T-helper 2 cell treated with Interferon-gamma antibody and Interleukin-4, amounts not matched to agents 100 ng/mL and 5 ng/mL, for 36 hours (primary cell): ENCODE results near the gene HOXC9. TPM values are rescaled to one million over a fixed set of nuclear protein-coding genes. Genes with fewer than 3 reads are reported as not detected.

Source experiments
- intact Hi-C: fragments of 100-400 bp; cut with micrococcal nuclease; formaldehyde crosslinking; loops from one replicate; pipeline ENCODE4 v1.15.1; 2023
- total RNA-seq: library from RNA; stranded (reverse); gene quantifications from 2 replicates; pipeline ENCODE4 v1.2.3, GENCODE V29; 2022

The HOXC9 gene
- total RNA-seq = not detected in 2 replicates

DNA sequence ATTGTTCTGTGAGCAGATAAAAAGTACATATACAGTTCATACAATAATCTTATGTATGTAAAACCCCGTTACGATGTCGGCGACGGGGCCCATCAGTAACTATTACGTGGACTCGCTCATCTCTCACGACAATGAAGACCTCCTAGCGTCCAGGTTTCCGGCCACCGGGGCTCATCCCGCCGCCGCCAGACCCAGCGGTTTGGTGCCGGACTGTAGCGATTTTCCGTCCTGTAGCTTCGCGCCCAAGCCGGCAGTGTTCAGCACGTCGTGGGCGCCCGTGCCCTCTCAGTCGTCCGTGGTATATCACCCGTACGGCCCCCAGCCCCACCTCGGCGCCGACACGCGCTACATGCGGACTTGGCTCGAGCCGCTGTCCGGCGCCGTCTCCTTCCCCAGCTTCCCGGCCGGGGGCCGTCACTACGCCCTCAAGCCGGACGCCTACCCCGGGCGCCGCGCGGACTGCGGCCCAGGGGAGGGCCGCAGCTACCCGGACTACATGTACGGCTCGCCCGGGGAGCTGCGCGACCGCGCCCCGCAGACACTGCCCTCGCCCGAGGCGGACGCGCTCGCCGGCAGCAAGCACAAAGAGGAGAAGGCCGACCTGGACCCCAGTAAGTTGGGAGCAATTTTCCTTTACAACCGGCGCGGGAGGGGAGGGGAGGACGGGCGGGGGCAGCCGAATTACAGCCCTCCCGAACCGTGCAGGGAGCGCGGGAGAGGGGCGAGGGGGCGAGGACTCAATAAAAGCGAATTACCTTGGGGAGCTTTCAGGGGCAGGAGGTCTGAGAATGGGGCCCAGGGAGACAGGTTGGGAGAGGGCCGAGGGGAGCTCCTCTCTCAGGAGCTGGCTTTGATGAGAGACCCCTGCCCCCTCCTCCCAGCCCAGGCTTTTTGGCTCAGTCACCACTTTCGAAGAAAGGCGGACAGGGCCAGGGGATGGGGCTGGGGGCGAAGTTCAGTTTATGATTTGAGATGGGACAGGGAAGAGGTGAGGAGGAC is at the start of gene HOXC9:
Gene HOXC9 (plus strand): TSS at position 46 of the 999 bp plus-strand sequence. CDS start 28 bp downstream, at position 74.
- intact Hi-C loops = no loop called here

DNA sequence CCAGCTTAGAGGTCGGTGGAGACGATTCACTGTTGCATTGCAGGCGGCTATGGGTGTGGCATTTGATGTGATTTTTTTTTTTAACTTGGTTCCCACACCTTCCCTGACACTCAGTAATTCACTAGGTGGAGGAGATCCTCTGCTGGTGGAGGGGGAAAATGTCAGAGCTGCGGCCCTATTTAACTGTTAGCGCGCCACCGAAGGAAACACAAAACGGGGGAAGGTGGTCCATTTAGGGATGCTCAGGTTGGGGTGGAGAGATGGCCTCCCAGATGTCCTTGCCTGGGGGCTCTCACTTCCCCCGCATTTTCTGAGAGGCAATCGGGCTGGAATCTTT is 49.6 kb upstream of the HOXC9 start:
- intact Hi-C loops = loop anchor here (5.0 kb wide), 1 partner anchor 47 kb away; no protein-coding TSS in a partner anchor

DNA sequence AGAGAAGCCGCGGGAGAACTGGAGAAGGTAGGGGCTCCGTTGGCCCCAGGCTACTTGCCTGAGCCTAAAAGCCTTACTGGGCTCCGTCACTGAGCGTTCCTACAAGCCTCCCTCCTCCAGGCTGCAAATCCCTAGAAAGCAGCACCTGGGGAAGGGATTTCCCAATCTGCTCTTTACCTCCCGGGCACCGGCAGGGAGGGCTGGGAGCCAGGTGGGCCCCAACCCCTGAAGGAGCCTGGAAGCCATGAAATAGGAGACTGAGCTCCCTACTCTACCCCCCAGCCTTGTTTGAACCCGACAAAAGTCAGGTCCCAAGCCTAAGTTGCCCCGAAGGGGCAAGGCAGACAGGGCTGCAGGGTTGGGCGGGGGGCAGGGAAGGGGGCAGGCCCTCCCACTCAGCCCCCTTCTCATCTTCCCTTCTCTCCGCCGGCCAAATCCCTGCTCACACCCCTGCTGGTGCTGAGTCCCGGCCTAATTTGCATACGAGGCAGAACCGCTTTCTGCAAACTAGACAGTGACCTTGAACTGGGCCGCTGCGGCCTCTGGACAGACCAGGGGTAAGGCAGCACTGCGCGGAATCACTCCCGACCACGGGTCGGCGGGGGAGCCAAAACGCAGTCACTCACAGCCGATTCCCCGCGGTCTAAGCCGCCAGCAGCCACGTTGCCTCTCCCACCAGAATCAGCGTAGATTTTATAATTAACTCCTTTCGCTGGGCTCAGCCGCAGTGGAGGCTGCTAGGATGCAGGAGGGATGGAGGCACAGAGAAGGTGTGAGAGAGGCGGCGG is 49.0 kb upstream of the HOXC9 start:
- intact Hi-C loops = loop anchor here (5.0 kb wide), 1 partner anchor 46 kb away; no protein-coding TSS in a partner anchor

DNA sequence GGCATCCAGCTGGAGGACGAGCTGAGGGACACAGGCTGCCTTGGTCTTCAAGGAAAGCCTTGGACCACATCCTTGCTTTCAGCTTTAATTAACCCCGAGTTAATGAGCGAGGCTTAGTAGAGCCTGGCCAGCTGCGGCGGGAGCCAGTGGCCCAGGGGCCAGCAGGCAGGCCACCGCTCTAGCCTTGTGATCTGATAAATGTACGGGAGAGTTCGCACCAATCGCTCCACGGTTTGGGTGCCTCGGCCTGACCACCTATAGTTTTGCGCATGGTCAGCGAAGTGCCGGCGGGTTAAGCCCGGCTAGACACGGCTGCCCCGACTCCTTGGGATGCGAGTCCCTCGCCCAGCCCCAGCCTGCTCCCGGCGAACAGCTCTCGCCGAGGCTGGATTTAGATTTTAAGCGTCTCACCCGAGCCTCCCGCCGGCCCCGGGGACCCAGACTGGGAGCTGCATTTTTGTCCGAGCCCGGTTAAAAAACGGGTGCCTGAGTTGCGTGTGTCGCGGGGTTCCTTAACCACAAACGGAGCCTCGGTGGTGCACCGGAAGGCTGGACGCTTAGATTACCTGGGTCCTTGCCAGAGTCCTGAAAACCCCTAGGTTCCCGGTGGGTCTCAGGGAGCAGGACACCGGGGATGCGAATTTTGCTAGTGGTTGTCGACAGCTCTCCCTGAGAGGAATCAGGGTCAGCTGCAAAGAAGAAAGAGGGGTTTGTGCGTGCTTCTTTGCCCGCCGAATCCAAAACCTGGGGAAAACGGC is 48.2 kb upstream of the HOXC9 start:
- intact Hi-C loops = loop anchor here (2.0 to 5.0 kb wide), 2 partner anchors 23 to 46 kb away; partner anchors contain the start of gene HOTAIR

DNA sequence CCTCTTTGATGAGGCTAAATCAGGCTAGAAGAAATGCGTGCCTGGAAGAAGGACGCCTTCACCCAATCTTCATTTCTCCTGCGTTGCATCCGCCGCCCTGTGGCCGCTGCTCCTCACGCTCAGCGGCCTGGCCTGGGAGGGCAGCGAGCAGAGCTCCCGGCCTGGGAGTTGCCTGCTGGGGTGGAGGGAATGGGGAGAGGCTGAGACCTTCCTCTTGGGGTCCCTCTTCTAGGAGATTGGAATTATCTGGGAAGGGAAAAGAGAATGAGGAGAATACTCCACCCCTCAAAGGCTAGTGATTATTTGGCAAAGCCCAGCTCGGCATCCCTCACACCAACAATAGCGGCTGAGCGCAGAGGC is 47.6 kb upstream of the HOXC9 start:
- intact Hi-C loops = loop anchor here (2.0 to 5.0 kb wide), 2 partner anchors 22 to 45 kb away; partner anchors contain the start of gene HOTAIR

DNA sequence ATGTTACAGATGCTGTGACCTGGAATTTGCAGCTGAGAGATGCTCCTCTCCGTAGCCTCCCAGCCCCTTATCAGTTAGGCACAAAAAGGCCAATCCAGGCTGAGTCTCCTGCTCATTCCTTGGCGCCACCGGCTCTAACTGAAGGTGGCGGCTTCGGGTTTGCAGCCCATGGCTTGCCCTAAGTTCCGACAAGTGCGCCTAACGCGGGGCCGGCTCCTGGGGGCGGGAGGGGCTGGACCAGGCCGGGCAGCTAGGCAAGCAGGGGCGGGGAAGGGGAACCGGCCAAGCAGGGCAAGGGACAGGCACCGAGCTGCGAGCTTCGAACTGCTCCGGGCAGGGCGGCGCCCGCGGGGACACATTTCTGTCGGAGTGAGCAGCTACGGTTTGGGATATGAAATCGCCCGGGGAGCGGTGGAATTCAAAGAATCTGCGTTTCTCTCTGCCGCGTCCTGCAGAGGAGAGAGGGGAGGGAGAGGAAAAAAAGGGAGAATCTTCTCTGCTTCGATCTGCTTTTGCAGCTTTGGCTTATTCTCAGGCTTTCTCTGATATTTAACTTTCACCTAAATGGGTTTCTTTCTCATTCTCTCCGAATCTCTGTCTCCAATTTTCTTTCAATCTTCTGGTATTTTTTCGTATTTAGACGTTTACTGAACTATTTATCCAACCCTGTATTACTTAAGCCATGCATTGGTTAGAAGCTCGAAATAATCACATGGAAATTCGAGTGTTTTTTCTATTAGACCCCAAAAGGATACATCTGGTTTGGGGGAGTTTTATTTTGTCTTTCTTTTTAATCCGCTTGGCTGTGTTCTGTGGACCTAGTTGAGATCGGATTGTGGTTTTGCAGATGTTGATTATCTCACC is 46.9 kb upstream of the HOXC9 start:
- intact Hi-C loops = loop anchor here (2.0 to 5.0 kb wide), 2 partner anchors 22 to 44 kb away; partner anchors contain the start of gene HOTAIR

DNA sequence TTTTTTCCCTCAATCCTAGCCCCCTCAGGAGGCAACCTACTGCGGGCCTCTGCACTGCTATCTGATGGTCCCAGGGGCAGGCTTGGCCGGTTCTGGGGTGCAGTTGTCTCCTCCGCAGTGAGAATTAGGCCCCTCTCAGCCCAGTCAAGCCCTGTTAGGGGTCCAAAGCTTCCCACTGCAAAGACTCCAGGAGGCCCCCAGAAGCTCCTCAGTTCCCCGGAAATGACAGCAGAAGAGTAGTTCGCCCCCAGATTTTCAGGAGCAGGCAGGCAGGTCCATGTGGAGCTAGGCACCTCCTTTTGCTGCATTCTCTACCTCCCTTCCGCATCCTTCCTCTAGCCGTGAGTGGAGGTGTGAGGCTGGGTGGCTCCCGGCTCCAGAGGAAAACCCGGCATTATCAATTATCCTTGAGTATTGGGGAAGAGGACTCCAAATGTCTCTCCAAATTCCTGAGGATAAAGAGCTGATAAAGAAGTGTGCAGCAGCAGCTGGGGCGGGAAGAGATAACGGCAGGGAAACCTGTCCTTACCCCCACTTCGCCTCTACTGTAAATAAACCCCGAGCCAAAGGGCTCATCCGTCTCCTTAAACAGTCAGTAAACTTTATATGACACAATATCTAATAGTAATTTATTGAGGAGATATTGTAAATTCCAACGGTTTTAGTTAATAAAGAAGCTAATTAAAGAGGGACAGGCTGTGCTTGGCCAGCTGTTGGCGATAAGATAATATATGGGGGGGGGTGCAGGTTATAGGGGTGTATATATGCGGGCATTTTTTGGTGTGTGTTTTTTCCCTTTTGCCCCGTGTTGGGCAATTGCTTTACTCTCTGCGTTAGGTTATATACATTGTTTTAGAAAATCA is 45.9 kb upstream of the HOXC9 start:
- intact Hi-C loops = loop anchor here (2.0 to 5.0 kb wide), 2 partner anchors 21 to 43 kb away; partner anchors contain the start of gene HOTAIR

DNA sequence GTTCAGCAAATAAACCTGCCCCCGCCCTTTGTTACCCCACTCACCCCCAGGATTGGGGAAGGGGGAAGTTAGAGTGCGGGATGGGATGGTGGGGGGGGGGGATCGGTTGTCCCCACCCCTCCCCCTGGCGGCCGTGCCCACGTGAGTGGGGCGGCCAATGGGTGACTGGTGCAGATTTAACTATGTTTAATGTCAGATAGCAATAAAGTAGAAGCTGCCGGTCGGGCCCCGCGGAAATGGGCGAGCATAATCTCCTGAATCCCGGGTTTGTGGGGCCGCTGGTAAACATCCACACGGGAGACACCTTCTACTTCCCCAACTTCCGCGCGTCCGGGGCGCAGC is 45.3 kb upstream of the HOXC9 start, which contains the start of gene HOXC12:
Gene HOXC12 (plus strand): TSS at position 210 of the 342 bp plus-strand sequence. CDS start 27 bp downstream, at position 237.
- intact Hi-C loops = loop anchor here (5.0 kb wide), 1 partner anchor 43 kb away; no protein-coding TSS in a partner anchor

DNA sequence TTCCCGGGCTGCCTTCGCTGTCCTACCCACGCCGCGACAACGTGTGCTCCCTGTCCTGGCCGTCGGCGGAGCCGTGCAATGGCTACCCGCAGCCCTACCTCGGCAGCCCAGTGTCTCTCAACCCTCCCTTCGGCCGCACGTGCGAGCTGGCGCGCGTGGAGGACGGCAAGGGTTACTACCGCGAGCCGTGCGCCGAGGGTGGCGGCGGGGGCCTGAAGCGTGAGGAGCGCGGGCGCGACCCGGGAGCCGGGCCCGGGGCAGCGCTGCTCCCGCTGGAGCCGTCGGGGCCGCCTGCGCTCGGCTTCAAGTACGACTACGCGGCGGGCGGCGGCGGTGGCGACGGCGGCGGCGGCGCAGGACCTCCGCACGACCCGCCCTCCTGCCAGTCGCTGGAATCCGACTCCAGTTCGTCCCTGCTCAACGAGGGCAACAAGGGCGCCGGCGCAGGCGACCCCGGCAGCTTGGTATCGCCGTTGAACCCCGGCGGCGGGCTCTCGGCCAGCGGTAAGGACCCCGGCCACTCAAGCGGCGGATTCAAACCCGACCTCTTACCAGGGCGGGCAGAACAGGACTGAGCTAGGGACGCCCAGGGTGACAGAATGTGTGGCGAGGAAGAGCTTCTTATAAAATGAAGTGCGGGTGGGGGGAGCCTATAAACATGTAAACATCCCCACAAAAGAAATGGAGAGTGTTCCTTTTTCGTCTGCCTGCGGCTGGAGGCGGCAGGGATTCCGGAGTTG is 44.8 kb upstream of the HOXC9 start:
- intact Hi-C loops = no loop called here

DNA sequence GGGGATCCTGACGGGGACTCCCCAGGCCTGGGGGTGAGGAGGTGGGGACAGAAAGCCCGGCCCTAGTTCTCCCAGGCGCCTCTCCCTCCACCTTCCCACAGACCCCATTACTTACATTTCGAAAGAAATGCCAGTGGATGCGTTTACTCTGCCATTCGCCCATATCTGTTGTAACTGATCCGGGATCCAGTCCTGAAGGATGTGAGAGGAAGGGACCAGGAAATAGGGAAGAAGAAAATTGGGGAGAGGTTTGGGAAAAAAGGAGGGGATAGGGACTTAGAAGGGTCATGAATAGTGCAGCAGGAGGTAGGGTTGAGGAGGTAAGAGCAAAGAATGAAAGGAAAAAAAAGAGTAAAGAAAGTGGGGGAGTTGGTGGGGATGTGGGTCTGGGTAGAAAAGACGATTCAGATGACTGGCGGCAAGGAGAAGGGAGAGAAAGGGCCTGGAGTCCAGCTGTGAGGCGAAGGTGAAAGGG is 44.1 kb upstream of the HOXC9 start:
- intact Hi-C loops = no loop called here

DNA sequence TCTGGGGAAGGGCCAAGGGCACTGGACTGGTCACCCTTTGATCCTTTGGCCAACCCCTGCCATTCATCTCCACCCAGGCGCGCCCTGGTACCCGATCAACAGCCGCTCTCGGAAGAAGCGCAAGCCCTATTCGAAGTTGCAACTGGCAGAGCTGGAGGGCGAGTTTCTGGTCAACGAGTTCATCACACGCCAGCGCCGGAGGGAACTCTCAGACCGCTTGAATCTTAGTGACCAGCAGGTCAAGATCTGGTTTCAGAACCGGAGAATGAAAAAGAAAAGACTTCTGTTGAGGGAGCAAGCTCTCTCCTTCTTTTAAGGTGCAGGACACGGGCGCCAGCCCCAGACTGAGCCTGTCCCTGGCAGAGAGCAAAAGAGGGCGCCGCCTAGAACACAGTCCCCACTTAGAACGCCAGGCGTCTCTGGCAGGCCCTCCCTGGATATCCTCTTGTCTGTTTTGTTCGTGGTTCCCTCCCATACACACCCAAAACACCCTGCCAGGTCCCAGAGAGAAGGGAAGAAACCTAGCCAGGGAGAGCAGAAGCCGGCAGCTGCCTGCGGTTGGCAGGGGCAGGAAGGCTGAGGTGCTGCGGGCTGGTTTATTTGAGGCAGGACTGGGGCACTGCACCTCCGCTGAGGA is 43.6 kb upstream of the HOXC9 start:
- intact Hi-C loops = no loop called here

DNA sequence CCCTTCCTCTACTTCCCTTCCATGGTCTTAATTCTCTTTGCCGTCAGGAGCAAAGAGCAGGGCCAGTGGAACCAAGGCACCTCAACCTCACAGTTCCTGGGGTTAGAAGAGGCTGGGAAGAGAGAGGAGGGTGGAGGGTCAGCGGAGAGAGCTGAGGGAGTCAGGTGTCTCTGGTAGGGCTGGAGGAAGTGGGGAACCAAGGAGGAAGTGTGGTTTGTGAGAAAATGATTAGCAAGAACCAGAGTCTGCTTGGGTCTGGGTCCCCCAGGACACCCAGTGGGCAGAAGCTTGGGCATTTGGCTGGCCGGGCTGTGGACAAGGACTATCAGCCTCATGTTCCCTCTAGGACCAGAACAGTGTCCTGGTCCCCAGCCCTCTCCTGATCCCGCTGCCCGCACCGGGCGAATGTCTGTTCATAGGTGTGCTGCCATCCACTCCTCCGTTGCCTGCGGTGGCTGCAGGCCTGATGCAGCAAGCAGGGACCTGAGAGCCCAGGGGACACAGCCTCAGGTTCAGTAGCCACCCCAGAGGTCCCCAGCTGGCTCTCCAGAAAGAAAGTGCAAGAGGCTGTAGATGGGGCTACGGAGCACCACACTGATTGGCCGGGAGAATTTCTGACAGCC is 42.9 kb upstream of the HOXC9 start:
- intact Hi-C loops = no loop called here

DNA sequence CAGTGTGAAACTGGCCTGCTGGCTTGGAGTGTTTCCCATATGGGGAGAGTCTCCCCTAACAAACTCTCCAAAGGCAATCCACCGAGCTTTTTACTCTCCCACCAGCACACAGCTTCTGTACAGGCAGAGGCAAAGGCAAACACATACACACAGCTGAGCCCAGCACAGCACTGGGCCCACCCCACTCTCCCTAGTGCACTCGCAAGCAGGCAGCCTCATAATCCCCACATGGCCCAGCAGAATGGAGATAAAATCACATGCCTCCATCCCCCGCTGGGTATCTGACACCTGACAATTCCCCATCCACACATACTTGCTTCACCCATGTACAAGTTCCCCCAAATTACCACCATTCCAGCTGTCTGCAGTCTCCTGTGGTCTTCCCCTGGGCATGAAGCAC is 41.8 kb upstream of the HOXC9 start:
- intact Hi-C loops = no loop called here

DNA sequence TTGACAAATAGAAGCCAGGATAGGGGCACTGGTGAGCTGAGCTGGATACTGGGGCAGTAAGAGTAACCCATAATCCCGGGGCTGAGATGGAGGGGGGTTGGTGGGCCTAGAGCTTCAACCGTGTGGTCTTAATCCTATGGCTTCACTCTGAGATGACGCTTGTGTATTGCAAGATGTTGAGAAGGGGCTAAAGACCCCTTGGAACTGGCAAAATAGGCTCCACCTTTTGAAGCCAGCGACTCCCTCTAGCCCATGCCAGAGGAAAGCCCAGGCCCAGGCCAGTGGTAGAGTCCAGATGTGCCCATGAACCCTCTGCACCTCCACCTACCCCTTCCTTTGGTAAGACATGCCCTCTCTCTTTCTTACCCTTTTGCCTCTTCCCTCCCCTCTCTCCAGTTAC is 40.6 kb upstream of the HOXC9 start:
- intact Hi-C loops = no loop called here

DNA sequence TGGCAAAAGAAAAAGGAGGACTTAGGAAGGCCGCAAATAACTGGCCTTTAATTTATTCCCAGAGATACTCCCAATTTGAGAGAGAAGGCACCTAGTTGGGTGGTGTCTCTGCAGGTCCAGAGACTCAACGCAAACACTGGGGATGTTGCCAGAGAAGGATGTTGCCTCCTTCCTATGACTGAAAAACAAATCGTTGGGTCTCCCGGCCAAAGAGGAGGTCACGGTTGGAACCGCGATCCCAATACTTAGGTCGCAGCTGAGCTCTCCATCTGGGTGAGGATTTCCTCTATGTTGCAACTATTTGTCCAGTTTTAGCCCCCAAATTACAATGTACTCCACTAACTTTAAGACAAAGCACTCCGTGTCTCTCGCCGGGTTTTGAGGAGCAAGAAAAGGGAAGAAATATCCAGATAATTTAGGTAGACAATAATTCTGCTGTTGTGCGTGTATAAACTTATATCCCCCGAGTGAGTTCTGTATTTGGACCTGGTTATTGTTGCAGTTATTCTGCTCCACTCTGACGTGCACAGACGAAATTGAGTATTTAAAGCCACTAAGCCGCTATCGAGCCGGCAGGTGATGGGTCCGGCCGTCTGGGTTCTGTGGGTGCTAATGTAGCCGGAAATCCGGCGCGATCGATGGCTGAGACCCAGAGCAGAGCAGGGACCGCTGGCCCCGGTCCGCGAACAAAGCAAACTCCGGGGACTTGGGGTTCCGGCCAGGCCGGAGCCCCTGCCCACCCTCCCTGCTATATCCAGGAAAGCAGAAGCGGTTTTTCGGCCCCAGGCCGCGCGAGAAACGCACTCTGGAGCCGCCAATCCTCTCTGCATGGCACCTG is 39.6 kb upstream of the HOXC9 start:
- intact Hi-C loops = loop anchor here (5.0 kb wide), 1 partner anchor 92 kb away; the partner anchor contains the start of gene HOXC4
